GM08714 (cell line): ENCODE measurements around the gene EIF4E3.

Experiments used
- H3K4me3 ChIP-seq: fragments of 200-500 bp; sonication (Bioruptor generic); 2 replicates; pipeline ENCODE4 v1.5.1; 2014; ENCODE audit warnings: mild to moderate bottlenecking, low read length, inconsistent platforms
- ZNF274 ChIP-seq: IDR thresholded peaks from 2 replicates; pipeline ENCODE4 v1.6.1; 2012; ENCODE audit warnings: mild to moderate bottlenecking, low read depth, low read length

The EIF4E3 gene

DNA sequence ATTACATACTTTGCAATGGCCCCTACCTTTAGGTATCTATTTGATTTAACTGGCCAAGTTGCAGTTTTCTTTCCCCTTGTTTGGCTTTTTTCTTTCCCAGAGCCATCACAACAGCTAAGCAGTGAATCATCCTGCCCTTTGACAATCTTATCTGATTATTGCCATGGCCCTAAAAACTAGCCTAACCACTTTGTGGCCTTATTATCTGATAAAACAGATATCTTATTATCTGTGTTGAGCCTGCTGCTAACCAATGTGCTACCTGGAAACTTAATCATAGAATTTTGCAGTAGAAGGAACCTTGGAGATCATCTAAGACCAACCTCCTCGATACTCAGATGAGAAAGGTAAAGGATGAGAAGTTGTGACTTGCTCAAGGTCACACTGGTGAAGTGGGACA is 37.1 kb downstream of the EIF4E3 start:
- no peak for TF ChIP-seq ZNF274

GRCh38 chr3:71685686-71686085 is 39.5 kb downstream of the EIF4E3 start:
- no peak for TF ChIP-seq ZNF274
- no peak overlapping the region for H3K4me3 ChIP-seq

More for the DNA sequence above, 37.1 kb downstream of the EIF4E3 start:
- H3K4me3 ChIP-seq, result no peak overlapping the region

DNA sequence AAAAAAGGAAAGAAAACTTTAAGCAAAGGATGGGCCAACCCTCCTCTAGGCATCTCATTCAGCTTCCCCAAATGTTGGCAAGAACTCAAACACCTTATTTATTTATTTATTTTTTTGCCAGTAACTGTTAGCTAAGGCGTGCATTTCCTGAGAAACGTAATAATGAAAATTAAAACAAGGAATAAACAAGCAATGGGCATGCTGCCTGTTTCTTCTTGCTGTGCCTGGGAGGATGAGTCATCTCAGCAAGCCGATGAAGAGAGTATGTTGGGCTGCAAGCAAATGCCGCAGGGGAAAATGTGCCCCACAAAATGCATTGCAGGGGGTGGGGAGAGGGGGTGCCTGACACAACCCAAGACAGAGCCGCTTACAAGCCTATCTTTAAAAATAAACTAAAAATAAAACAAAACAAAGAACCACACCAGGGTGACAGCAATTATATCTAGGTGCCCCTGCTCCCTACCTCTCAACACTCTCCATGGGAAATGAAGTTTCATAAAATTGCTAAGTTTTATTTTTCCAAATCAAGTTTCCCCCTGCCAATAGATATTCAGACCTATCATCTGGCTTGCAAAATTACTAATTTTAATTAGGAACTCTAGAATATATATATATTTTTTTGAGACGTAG is 40.3 kb downstream of the EIF4E3 start:
- no peak overlapping the region for H3K4me3 ChIP-seq
- no peak for TF ChIP-seq ZNF274

DNA sequence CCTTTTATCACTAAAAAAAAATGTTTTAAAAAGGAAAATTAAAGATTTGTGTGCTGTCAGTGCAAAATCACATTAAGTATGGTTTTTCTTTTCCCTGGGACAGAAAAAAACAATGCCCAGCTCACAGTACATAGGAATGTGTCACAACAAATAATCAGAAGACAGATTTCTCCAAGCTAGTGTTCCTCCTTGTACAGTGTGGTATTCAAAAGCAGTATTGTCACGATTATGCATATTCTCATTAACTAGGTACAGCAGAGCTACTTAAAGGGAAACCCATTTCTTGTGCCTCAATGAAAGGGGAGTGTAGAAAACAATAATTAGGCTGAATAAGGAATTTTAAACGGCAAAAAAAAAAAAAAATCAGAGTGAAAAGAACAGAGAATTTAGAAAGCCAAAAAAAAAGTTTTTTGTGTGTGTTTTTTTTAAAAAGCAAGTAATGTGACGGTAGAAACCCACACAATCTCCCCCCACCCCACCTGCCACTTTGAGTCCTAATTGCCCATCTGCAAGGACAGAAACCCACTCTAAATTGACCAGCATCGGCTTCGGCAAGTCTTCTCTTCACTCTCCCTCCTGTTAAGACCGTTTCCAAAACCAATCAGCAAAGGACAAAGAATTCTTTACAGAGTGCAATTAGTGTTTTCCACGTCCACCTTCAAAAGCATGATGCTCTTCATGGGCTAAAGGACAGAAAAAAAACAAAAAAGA is 41.0 kb downstream of the EIF4E3 start:
- TF ChIP-seq ZNF274, result no peak

DNA sequence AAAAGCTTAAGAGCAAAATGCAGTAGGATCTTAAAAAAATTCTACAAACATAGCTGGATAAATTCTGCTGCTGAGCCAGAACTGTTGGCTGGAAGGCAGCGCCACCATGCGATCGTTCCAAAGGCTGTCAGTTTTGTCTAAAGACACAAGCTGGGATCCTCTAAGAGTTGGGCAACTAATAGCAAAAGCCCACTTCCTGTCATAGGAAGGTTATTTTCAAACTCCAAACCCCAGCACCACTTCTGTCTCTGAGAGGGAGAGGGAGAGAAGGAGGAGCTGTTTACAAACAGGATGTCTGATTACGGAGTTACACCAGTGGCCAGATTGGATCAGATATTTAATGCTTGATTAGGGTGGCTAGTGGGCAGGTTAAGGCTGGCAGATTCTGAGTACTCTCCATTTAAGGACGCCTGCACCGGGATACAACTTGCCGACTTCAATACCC is 44.0 kb downstream of the EIF4E3 start:
- no peak for TF ChIP-seq ZNF274
- no peak overlapping the region for H3K4me3 ChIP-seq

More for the DNA sequence above, 41.0 kb downstream of the EIF4E3 start:
- no peak overlapping the region for H3K4me3 ChIP-seq

DNA sequence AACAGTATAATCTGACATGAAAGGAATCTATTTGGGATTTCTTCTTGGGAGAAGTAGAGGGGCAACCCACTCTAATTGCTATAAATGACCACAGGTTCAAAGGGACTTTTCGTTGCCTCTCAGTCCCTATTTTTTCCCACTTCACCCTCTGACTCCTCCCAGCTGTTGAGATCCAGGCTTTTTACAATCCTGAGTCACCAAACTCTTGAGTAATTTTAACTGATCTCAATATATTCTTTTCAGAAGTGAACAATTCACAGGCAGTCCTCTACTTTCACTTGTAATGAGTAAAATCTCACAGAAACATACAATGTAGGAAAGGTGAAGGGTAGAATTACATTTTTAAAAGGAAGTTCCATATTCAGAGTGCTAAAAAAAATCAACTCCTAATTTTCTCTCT is 44.6 kb downstream of the EIF4E3 start:
- H3K4me3 ChIP-seq, result no peak overlapping the region
- no peak for TF ChIP-seq ZNF274

- TF ChIP-seq ZNF274, result no peak
- no peak overlapping the region for H3K4me3 ChIP-seq
Measured at GRCh38 chr3:71676931-71677330, 48.3 kb downstream of the EIF4E3 start.

DNA sequence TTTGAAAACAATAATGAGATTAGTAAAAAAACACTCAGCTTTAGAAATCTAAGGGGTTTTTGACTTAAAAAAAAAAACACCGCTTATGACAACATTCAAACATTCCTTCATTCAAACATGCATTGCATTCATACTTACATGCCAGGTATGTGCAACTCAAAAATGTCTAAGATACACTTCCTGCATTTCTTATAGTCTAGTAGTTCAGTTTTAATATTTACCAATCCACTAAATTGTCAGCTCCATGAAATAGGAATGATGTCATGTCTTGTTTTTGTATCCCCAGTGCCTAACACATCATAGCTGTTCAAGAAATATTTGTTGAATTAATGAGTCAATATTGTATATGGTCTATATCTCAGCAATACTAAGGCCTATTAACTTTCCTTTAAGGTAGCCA is 51.7 kb downstream of the EIF4E3 start:
- H3K4me3 ChIP-seq, result no peak overlapping the region
- TF ChIP-seq ZNF274, result no peak

DNA sequence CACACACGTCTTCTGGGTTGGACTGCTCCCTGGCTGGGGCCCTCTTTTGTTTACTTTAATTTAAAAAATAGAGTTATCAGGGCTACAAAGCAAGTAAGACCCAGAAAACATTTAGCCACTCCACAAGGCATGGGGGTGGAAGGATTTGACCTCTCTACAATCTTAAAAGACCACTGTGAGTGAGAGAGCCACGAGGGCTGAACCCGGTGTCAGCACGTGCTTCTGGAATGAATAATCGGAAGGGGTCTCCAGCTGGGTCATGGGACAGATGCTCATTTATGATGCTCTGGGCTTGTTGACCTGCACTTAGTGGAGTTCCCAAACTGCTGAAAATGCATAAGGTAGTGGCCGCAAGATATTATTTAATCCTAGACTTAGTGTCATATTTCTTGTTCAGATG is 52.4 kb downstream of the EIF4E3 start:
- no peak for TF ChIP-seq ZNF274
- no peak overlapping the region for H3K4me3 ChIP-seq

- no peak overlapping the region for H3K4me3 ChIP-seq
- no peak for TF ChIP-seq ZNF274
Measured at GRCh38 chr3:71672340-71672739, 52.9 kb downstream of the EIF4E3 start.

DNA sequence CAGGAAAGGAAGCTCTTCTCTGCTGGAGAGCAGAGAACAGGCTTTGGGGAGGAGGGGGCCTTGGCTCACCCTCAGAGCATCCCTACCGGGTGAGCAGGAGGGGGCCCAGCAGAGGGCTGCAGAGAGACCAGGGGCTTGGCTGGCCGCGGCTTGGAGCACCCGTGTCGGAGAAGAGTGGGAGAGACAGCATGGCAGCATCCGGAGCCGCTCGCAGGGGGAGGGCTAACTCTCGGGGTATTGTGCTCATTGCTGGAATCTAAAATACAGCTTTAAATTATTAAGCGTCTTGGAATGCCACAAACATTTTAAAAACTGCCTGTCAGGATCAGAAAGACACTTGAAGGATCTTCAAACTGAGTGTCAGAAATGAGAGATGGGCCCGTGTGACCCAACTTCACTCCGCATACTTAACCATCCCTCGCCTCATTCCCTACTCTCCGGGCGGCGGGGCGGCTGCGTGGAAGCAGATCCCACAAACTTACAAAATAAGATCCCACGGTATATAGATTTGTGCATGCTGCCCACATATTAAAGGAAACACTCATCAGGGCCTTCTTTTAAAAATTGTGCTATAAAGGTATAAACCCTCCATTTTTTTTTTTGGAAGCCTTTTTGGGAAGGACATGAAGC is 53.9 kb downstream of the EIF4E3 start:
- no peak for TF ChIP-seq ZNF274
- H3K4me3 ChIP-seq, result no peak overlapping the region

- TF ChIP-seq ZNF274, result no peak
- H3K4me3 ChIP-seq, result no peak overlapping the region
Measured at GRCh38 chr3:71662568-71662967, 62.6 kb downstream of the EIF4E3 start.

DNA sequence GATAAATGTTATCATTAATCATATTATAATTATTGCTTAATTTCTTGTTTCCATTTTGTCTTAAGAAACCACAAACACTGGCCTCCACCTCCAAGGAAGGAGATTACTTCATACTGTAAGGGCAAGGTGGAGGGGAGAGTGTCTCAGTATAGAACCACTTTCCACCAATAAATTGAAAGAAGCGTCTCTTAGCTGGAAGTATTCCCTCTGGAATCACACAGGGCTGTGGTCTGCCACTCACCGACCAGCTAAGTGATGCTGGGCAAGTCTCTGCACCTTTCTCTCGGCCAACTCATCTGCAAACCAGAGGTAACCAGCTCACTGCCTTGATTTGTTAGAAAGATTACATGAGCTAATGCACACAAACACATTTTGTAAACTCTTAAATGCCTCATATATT is 63.1 kb downstream of the EIF4E3 start:
- no peak for TF ChIP-seq ZNF274

GRCh38 chr3:71659864-71660591 is 65.2 kb downstream of the EIF4E3 start:
- no peak overlapping the region for H3K4me3 ChIP-seq
- TF ChIP-seq ZNF274, result no peak

More for the DNA sequence above, 63.1 kb downstream of the EIF4E3 start:
- H3K4me3 ChIP-seq, result no peak overlapping the region
